Keratinocyte (primary cell): ENCODE results near the gene UNC119B. TPM values are rescaled to one million over a fixed set of nuclear protein-coding genes. Genes with fewer than 3 reads are reported as not detected.
A peak's percentile ranks its signal among the peaks of the same experiment; 100 is the strongest.

Experiments used
- DNase-seq: peaks from one replicate; pipeline ENCODE4 v3.0.0-alpha.2; 2011; ENCODE audit warnings: low read depth, missing footprints, low spot score
- FAIRE-seq: peaks from 2 replicates; lab custom pipeline; 2011; peaks lifted over from hg19 to GRCh38; lab: Jason Lieb, UNC
- H2AFZ ChIP-seq: 2 replicates; pipeline ENCODE4 v1.6.0; 2012; ENCODE audit warnings: low read length, control low read depth, inconsistent platforms; ENCODE audit not compliant: control insufficient read depth
- H3K27ac ChIP-seq: 2 replicates; pipeline ENCODE4 v1.5.1; 2011; ENCODE audit warnings: low read length; ENCODE audit not compliant: control insufficient read depth, insufficient read depth
- H3K27me3 ChIP-seq: 3 replicates; pipeline ENCODE4 v1.6.0; 2011; ENCODE audit warnings: low read length; ENCODE audit not compliant: control insufficient read depth, insufficient read depth; ENCODE audit errors: extremely low read depth
- H3K36me3 ChIP-seq, 2 experiments: 2 replicates in 1 of 2; 3 replicates in 1 of 2; pipeline ENCODE4 v1.5.1; 2011; ENCODE audit warnings: low read length in 2 of 2, mild to moderate bottlenecking in 1 of 2; ENCODE audit not compliant: control insufficient read depth in 2 of 2, insufficient read depth in 2 of 2; ENCODE audit errors: extremely low read depth in 1 of 2
- H3K4me1 ChIP-seq: 3 replicates; pipeline ENCODE4 v1.5.1; 2011; ENCODE audit warnings: low read length; ENCODE audit not compliant: control insufficient read depth, insufficient read depth; ENCODE audit errors: extremely low read depth
- H3K4me2 ChIP-seq: 3 replicates; pipeline ENCODE4 v1.6.0; 2011; ENCODE audit warnings: low read depth, low read length; ENCODE audit not compliant: control insufficient read depth, insufficient read depth; ENCODE audit errors: extremely low read depth
- H3K4me3 ChIP-seq, 3 experiments: fragments of 200-600 bp in 1 of 3; sonication (generic) in 1 of 3; 2 replicates in 2 of 3; 3 replicates in 1 of 3; pipeline ENCODE4 v1.5.1; 2011 to 2016; ENCODE audit warnings: low read length in 3 of 3, mild to moderate bottlenecking in 3 of 3, control low read depth in 2 of 3, inconsistent platforms in 1 of 3, low read depth in 1 of 3, mixed read lengths in 1 of 3, mixed run types in 1 of 3, moderate library complexity in 1 of 3; ENCODE audit not compliant: control insufficient read depth in 2 of 3, insufficient read depth in 2 of 3; ENCODE audit errors: extremely low read depth in 1 of 3
- H3K79me2 ChIP-seq: 2 replicates; pipeline ENCODE4 v1.6.0; 2012; ENCODE audit warnings: low read length; ENCODE audit not compliant: control insufficient read depth, insufficient read depth
- H3K9ac ChIP-seq: 3 replicates; pipeline ENCODE4 v1.6.0; 2011; ENCODE audit warnings: low read length; ENCODE audit not compliant: control insufficient read depth, insufficient read depth; ENCODE audit errors: extremely low read depth
- H3K9me1 ChIP-seq: 3 replicates; pipeline ENCODE4 v1.6.0; 2011; ENCODE audit warnings: low read length; ENCODE audit not compliant: control insufficient read depth, insufficient read depth; ENCODE audit errors: extremely low read depth
- H3K9me3 ChIP-seq: 2 replicates; pipeline ENCODE4 v1.5.1; 2012; ENCODE audit warnings: low read depth, low read length; ENCODE audit not compliant: control insufficient read depth
- H4K20me1 ChIP-seq: 3 replicates; pipeline ENCODE4 v1.6.0; 2011; ENCODE audit warnings: low read length; ENCODE audit not compliant: control insufficient read depth, insufficient read depth; ENCODE audit errors: extremely low read depth
- EZH2 ChIP-seq: IDR thresholded peaks from one replicate; pipeline ENCODE4 v1.6.1; 2012; ENCODE audit warnings: inconsistent platforms, mild to moderate bottlenecking, low read length, moderate library complexity
- dilution Hi-C: fragments of 300-500 bp; cut with MboI; formaldehyde crosslinking; loops from one replicate; pipeline ENCODE4 v1.7.0; 2020; ENCODE audit warnings: low sequenced_read_pairs; ENCODE audit not compliant: extremely low pct_ligation_motif_present
- polyA plus RNA-seq, 5 experiments: library from polyadenylated mRNA; depleted of rRNA in 3 of 5; stranded (reverse) in 3 of 5; stranded (forward) in 1 of 5; unstranded in 1 of 5; fragments of >200 nt; gene quantifications; 1 replicate in 1 of 5; 2 replicates in 3 of 5; 3 replicates in 1 of 5; pipeline versions ENCODE4 v1.2.1 to v1.2.3, GENCODE V29; 2011 to 2012; ENCODE audit warnings: missing spikeins in 2 of 5, low read depth in 1 of 5, low replicate concordance in 1 of 5
- TF ChIP-seq, protein P1 (sequence below), 3 experiments: IDR thresholded peaks in 1 of 3; conservative IDR thresholded peaks in 1 of 3; optimal IDR thresholded peaks in 1 of 3; 2 replicates in 2 of 3; 3 replicates in 1 of 3; pipeline versions ENCODE3 to v1.5.1; 2011; ENCODE audit warnings: low read length in 3 of 3, mild to moderate bottlenecking in 3 of 3, moderate library complexity in 2 of 3, control low read depth in 1 of 3, inconsistent platforms in 1 of 3; ENCODE audit not compliant: insufficient read depth in 2 of 3; ENCODE audit errors: extremely low read depth in 1 of 3

The UNC119B gene
- polyA plus RNA-seq, 1 donor (not counting 4 experiments of a cell fraction or from before 2014, with no cell fraction given): 22.0 TPM

DNA sequence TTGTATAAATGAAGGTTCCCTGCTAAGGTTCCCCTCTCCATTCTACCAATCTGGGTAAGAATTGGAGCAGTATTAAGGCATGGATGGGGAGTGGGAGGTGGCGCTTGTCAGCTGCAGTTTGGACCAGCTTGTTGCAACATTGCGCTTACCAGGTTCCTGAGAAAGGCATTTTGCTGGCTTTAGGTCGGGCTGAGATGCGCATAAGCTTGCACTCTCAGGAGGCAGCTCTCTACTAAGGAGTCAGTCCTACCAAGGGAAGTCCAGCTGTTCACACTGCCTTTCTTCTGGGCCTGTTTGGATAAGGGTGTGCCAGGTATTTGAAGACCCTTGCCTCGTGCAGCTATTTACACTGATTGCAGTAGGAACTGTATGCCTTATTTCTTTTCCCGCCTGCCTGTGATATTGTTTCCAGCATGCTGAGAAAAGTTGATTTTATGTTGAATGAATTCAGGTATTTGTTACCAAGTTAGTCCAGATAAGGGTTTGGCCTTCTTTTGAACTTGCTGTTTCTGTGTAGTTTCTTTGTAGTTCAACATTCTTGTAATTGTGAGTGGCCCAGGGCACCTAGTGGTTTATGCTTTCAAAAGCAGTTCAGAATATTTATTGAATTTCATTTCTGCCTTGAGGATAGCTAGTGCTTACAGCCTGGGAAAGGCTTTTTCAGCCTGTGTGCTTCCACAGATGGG, 20.7 kb upstream of the UNC119B start:
- no peaks in the 10 kb centered on the region for H3K9me1 ChIP-seq
- TF ChIP-seq, protein P1, sequence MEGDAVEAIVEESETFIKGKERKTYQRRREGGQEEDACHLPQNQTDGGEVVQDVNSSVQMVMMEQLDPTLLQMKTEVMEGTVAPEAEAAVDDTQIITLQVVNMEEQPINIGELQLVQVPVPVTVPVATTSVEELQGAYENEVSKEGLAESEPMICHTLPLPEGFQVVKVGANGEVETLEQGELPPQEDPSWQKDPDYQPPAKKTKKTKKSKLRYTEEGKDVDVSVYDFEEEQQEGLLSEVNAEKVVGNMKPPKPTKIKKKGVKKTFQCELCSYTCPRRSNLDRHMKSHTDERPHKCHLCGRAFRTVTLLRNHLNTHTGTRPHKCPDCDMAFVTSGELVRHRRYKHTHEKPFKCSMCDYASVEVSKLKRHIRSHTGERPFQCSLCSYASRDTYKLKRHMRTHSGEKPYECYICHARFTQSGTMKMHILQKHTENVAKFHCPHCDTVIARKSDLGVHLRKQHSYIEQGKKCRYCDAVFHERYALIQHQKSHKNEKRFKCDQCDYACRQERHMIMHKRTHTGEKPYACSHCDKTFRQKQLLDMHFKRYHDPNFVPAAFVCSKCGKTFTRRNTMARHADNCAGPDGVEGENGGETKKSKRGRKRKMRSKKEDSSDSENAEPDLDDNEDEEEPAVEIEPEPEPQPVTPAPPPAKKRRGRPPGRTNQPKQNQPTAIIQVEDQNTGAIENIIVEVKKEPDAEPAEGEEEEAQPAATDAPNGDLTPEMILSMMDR (optimal IDR thresholded peaks at IDR 0.05 in 1 of 3, IDR thresholded peaks at IDR 0.05 in 1 of 3, conservative IDR thresholded peaks at IDR 0.05 in 1 of 3; ENCODE audit: extremely low read depth in 1 of 3, insufficient read depth in 2 of 3, low read length in 3 of 3): no peak
- no peak for TF ChIP-seq EZH2
- peaks cover 20% of the 10 kb centered on the region for H3K4me1 ChIP-seq
- no peaks in the 10 kb centered on the region for H3K9me3 ChIP-seq
- peaks cover 63% of the 10 kb centered on the region for H3K79me2 ChIP-seq
- dilution Hi-C loops: no loop called here
- FAIRE-seq (no peak), DNase-seq (no peak)
- H3K4me3 ChIP-seq: peak overlapping the region in 2 of 3 experiments; percentile 83 to 87
- H2AFZ ChIP-seq: no peak overlapping the region
- no peak overlapping the region for H3K27ac ChIP-seq
- peaks cover 11% of the 10 kb centered on the region for H4K20me1 ChIP-seq
- peaks cover 4 to 11% of the 10 kb centered on the region in 2 experiments for H3K36me3 ChIP-seq
- H3K4me2 ChIP-seq: peak overlapping the region; percentile 95
- no peaks in the 10 kb centered on the region for H3K27me3 ChIP-seq
- no peak overlapping the region for H3K9ac ChIP-seq

GRCh38 chr12:120690083-120690450, 20.2 kb upstream of the UNC119B start:
- Histone ChIP-seq H2AFZ (no peak overlapping the region), H3K4me3 (no peak overlapping the region), H3K36me3 (peaks cover 8 to 16% of the 10 kb centered on the region in 2 experiments), H3K9me1 (no peaks in the 10 kb centered on the region), H3K27ac (no peak overlapping the region), H3K27me3 (no peaks in the 10 kb centered on the region), H3K9ac (no peak overlapping the region), H4K20me1 (peaks cover 11% of the 10 kb centered on the region), H3K4me2 (peak overlapping the region; percentile 95), H3K79me2 (peaks cover 63% of the 10 kb centered on the region), H3K4me1 (peaks cover 20% of the 10 kb centered on the region), H3K9me3 (no peaks in the 10 kb centered on the region)
- TF ChIP-seq, protein P1 (optimal IDR thresholded peaks at IDR 0.05 in 1 of 3, IDR thresholded peaks at IDR 0.05 in 1 of 3, conservative IDR thresholded peaks at IDR 0.05 in 1 of 3; ENCODE audit: extremely low read depth in 1 of 3, insufficient read depth in 2 of 3, low read length in 3 of 3): no peak
- TF ChIP-seq EZH2: no peak
- dilution Hi-C loops: no loop called here
- FAIRE-seq: no peak
- no peak for DNase-seq
